Sigmoid colon (tissue), 3 donors: Measurements from ENCODE around the gene HMBS.

Experiments
- POLR2A ChIP-seq, 2 donors: fragments of 450-650 bp; IDR thresholded peaks; one replicate each; pipeline ENCODE4 v1.6.1; 2016; ENCODE audit warnings: antibody characterized with exemption in 2 of 2, mild to moderate bottlenecking in 2 of 2, moderate library complexity in 2 of 2
- TF ChIP-seq, protein P1 (sequence below), 4 experiments: fragments of 450-650 bp in 3 of 4; fragments of 200-600 bp in 1 of 4; IDR thresholded peaks; one replicate each; pipeline ENCODE4 v1.5.1; 2016 to 2019; ENCODE audit warnings: antibody characterized with exemption in 4 of 4, mild to moderate bottlenecking in 3 of 4, moderate library complexity in 2 of 4

DNA sequence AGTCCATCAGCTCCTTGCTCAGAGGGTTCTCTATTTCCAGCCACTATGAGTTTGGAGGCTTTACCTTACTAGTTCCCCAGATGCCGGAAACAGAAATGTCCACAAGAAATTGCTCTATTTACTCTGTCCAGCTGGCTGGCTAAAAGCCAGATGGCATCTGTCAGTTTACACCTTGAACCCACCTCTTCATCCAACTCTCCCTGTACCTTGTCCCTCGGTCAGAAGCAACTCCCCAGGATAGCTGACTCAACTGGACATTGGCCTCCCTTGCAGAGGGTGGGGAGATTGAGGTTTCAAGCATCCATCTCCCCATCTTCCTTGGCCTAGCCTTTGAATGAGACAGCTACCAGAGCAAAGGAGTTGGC, 24.2 kb downstream of the HMBS start:
- TF ChIP-seq POLR2A (IDR thresholded peaks at IDR 0.05): no peak
- TF ChIP-seq, protein P1, sequence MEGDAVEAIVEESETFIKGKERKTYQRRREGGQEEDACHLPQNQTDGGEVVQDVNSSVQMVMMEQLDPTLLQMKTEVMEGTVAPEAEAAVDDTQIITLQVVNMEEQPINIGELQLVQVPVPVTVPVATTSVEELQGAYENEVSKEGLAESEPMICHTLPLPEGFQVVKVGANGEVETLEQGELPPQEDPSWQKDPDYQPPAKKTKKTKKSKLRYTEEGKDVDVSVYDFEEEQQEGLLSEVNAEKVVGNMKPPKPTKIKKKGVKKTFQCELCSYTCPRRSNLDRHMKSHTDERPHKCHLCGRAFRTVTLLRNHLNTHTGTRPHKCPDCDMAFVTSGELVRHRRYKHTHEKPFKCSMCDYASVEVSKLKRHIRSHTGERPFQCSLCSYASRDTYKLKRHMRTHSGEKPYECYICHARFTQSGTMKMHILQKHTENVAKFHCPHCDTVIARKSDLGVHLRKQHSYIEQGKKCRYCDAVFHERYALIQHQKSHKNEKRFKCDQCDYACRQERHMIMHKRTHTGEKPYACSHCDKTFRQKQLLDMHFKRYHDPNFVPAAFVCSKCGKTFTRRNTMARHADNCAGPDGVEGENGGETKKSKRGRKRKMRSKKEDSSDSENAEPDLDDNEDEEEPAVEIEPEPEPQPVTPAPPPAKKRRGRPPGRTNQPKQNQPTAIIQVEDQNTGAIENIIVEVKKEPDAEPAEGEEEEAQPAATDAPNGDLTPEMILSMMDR (IDR thresholded peaks at IDR 0.05): no peak
